ENCODE results near the gene ANLN.

- TF ChIP-seq, protein P1, sequence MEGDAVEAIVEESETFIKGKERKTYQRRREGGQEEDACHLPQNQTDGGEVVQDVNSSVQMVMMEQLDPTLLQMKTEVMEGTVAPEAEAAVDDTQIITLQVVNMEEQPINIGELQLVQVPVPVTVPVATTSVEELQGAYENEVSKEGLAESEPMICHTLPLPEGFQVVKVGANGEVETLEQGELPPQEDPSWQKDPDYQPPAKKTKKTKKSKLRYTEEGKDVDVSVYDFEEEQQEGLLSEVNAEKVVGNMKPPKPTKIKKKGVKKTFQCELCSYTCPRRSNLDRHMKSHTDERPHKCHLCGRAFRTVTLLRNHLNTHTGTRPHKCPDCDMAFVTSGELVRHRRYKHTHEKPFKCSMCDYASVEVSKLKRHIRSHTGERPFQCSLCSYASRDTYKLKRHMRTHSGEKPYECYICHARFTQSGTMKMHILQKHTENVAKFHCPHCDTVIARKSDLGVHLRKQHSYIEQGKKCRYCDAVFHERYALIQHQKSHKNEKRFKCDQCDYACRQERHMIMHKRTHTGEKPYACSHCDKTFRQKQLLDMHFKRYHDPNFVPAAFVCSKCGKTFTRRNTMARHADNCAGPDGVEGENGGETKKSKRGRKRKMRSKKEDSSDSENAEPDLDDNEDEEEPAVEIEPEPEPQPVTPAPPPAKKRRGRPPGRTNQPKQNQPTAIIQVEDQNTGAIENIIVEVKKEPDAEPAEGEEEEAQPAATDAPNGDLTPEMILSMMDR (IDR thresholded peaks at IDR 0.05 in 4 of 5, conservative IDR thresholded peaks at IDR 0.05 in 1 of 5): no peak
- no peak for TF ChIP-seq POLR2A (IDR thresholded peaks at IDR 0.05)
These were observed 9.7 kb upstream of the ANLN start for GRCh38 chr7:36379831-36380504.
